GM19238 (cell line): Measurements from ENCODE around the gene RXFP4.
"Not testable (repeated sequence)": the region's sequence is repeated elsewhere in the genome, so short reads cannot be mapped to it uniquely, and the experiment has no call there.

Source experiments
- DNase-seq: peaks from one replicate; pipeline ENCODE4 v3.0.0; 2011; ENCODE audit warnings: low spot score; ENCODE audit not compliant: insufficient read length

The RXFP4 gene

GRCh38 chr1:155940993-155941844, at the start of gene RXFP4:
Gene RXFP4 (plus strand): TSS chr1:155941638. CDS start chr1:155941710, 72 bp downstream.
- no peak for DNase-seq

- DNase-seq, result no peak
Measured at GRCh38 chr1:155892796-155893195, 48.6 kb upstream of the RXFP4 start.

GRCh38 chr1:155893389-155894142, 47.9 kb upstream of the RXFP4 start:
- DNase-seq, result no peak

GRCh38 chr1:155895617-155896016, 45.8 kb upstream of the RXFP4 start:
- DNase-seq, result not testable (repeated sequence)

GRCh38 chr1:155896476-155896875, 45.0 kb upstream of the RXFP4 start:
- not testable (repeated sequence) for DNase-seq

- no peak for DNase-seq
Measured at GRCh38 chr1:155897746-155898145, 43.7 kb upstream of the RXFP4 start.

GRCh38 chr1:155898888-155899287, 42.5 kb upstream of the RXFP4 start:
- DNase-seq, result no peak

- no peak for DNase-seq
Measured at GRCh38 chr1:155899683-155900082, 41.8 kb upstream of the RXFP4 start.

- DNase-seq, result no peak
Measured at GRCh38 chr1:155900161-155900560, 41.3 kb upstream of the RXFP4 start.

GRCh38 chr1:155904261-155904660, 37.2 kb upstream of the RXFP4 start:
- DNase-seq, result no peak

- DNase-seq, result no peak
Measured at GRCh38 chr1:155909894-155910293, 31.5 kb upstream of the RXFP4 start.

- DNase-seq, result no peak
Measured at GRCh38 chr1:155910621-155911121, 30.8 kb upstream of the RXFP4 start.

GRCh38 chr1:155911156-155912055, 30.0 kb upstream of the RXFP4 start, which contains the start of gene RIT1:
Gene RIT1 (minus strand): TSS chr1:155911349. CDS start chr1:155910761, 588 bp downstream.
- peak; percentile 74 for DNase-seq

GRCh38 chr1:155912056-155912536, 29.3 kb upstream of the RXFP4 start:
- DNase-seq, result no peak

- DNase-seq, result no peak
Measured at GRCh38 chr1:155913969-155914757, 27.3 kb upstream of the RXFP4 start.

GRCh38 chr1:155918660-155919059, 22.8 kb upstream of the RXFP4 start:
- DNase-seq, result no peak

GRCh38 chr1:155919801-155920200, 21.6 kb upstream of the RXFP4 start:
- no peak for DNase-seq

GRCh38 chr1:155920717-155921116, 20.7 kb upstream of the RXFP4 start:
- DNase-seq, result no peak

GRCh38 chr1:155925506-155925905, 15.9 kb upstream of the RXFP4 start:
- DNase-seq, result no peak

- DNase-seq, result no peak
Measured at GRCh38 chr1:155929057-155929456, 12.4 kb upstream of the RXFP4 start.
